ENCODE data around the gene HSPG2. TPM values are rescaled to one million over a fixed set of nuclear protein-coding genes. Genes with fewer than 3 reads are reported as not detected.
A peak's percentile ranks its signal among the peaks of the same experiment; 100 is the strongest.

Gene HSPG2
- total RNA-seq, 1 donor from 2014 or later = 1,732 TPM

DNA sequence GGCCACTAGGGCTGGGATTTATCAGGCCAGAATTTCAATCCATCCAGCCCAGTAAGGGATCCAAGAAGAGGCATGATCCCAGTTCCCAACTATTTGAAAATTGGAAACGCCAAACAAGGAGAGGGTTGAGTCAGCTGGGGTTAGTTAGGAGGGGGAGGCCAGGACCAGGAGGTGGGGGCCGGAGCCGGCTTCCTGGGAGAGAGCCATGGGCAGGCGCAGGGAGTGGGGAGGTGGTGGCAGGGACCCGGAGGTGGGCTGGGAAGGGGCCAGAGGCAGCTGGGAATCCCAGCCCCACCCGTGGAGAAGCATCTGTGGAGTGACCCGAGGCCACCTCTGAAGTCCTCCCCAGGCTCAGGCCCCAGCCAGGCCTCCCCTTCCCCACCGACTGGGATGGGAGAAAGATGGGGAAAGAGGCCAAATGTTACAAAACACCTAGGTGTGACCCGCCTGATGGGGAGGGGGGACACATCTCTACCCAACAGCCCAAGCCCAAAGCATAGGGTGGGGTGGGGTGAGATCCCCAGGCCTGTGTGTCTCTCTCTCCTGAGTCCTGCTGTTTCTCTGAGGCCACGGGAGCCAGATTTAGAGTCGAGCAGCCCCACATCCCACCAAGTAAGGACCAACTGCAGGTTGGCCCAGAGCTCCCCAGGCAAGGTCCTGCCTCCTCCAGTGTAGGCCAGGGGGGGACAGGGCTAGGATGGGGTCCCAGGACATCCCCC lies 10.1 kb downstream of the HSPG2 start:
- DNase-seq (ENCODE audit: low spot score) = no peak
- Mint-ChIP-seq H3K36me3 (ENCODE audit: low read depth, unreplicated experiment) (peaks cover 45% of the 10 kb centered on the region), H3K27me3 (ENCODE audit: unreplicated experiment) (peaks cover 17% of the 10 kb centered on the region), H3K4me3 (ENCODE audit: unreplicated experiment) (no peak overlapping the region), H3K27ac (ENCODE audit: unreplicated experiment) (no peak overlapping the region), H3K4me1 (ENCODE audit: unreplicated experiment) (peaks cover 71% of the 10 kb centered on the region), H3K9me3 (ENCODE audit: unreplicated experiment) (no peaks in the 10 kb centered on the region)
- TF ChIP-seq CTCF (IDR thresholded peaks at IDR 0.05; ENCODE audit: unreplicated experiment) = no peak

DNA sequence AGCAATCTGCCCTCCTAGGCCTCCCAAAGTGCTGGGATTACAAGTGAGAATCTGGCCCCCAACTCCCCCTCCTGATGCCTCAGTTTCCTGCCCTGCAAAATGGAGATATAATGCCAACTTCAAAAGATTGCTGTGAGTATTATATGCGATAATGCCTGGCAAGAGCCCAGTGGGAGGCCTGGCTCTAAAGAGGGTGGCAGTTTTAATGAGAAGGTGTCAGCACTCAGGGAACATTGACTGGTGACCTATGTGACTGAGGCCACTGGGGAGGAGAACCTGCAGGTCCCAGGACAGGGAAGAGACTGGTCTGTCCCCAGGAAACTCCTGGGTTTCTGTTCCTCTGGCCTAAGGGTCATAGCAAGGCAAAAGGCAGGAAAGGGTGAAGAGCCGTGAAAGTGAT lies 11.0 kb downstream of the HSPG2 start:
- Mint-ChIP-seq H3K27ac (ENCODE audit: unreplicated experiment) (peak overlapping the region; percentile 84), H3K36me3 (ENCODE audit: low read depth, unreplicated experiment) (peaks cover 45% of the 10 kb centered on the region), H3K4me3 (ENCODE audit: unreplicated experiment) (peak overlapping the region; percentile 84), H3K9me3 (ENCODE audit: unreplicated experiment) (no peaks in the 10 kb centered on the region), H3K27me3 (ENCODE audit: unreplicated experiment) (peaks cover 17% of the 10 kb centered on the region), H3K4me1 (ENCODE audit: unreplicated experiment) (peaks cover 73% of the 10 kb centered on the region)
- no peak for TF ChIP-seq CTCF (IDR thresholded peaks at IDR 0.05; ENCODE audit: unreplicated experiment)
- no peak for DNase-seq (ENCODE audit: low spot score)

DNA sequence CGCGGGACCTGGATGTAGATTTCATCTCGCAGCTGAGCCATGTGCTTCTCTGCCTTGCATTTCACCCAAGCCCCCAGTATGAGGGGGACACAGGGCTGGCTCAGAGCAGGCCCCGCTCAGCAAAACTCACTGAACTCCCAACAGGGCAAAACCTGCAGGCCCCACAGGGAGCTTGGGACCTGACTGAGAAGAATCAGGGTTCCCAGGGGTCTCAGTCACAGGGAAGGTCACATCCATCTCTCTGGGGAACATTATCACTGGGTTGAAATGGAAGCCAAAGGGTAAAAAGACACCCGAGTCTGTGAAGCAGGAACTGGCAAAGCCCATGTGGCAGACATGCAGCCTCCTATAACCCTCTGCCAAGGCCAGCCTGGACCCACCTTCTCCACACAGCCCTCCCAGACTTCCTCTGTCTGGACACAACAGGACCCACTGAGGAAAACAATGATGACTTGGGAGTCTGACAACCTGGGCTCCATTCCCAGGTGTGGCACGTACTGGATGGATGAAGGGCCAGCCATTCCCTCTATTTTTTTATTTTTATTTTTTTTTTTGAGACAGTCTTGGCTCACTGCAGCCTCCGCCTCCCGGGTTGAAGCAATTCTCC lies 11.7 kb downstream of the HSPG2 start:
- H3K4me3 Mint-ChIP-seq (ENCODE audit: unreplicated experiment) = peak overlapping the region; percentile 65
- H3K36me3 Mint-ChIP-seq (ENCODE audit: low read depth, unreplicated experiment) = peaks cover 45% of the 10 kb centered on the region
- peak overlapping the region; percentile 92 for H3K27ac Mint-ChIP-seq (ENCODE audit: unreplicated experiment)
- H3K9me3 Mint-ChIP-seq (ENCODE audit: unreplicated experiment) = no peaks in the 10 kb centered on the region
- DNase-seq (ENCODE audit: low spot score) = no peak
- peaks cover 16% of the 10 kb centered on the region for H3K27me3 Mint-ChIP-seq (ENCODE audit: unreplicated experiment)
- no peak for TF ChIP-seq CTCF (IDR thresholded peaks at IDR 0.05; ENCODE audit: unreplicated experiment)
- peaks cover 75% of the 10 kb centered on the region for H3K4me1 Mint-ChIP-seq (ENCODE audit: unreplicated experiment)

DNA sequence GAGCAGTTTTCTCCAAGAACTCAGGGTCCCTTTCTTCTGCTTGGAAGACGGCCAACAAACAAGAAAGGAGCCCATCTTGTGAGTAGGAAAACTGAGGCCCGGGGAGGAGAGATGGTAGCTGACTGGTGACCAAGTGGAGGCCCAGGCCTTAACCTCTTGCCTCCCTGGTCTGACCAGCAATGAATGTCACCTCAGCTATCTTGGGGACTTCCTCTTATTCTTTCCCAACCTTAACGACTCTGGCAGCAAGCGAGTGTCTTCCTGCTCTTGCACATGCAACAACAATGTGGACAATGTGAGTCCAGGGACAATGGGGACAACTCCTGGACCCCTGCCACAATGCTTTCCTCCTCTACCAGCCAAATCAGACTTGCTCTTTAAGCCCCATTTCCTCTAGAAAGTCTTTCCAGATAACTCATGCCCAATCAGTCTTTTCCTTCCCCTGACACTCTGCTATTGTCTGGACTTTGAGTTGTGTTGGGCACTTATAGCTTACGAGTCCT lies 12.6 kb downstream of the HSPG2 start:
- Mint-ChIP-seq H3K4me3 (ENCODE audit: unreplicated experiment) (peak overlapping the region; percentile 65), H3K36me3 (ENCODE audit: low read depth, unreplicated experiment) (peaks cover 38% of the 10 kb centered on the region), H3K9me3 (ENCODE audit: unreplicated experiment) (no peaks in the 10 kb centered on the region), H3K4me1 (ENCODE audit: unreplicated experiment) (peaks cover 68% of the 10 kb centered on the region), H3K27me3 (ENCODE audit: unreplicated experiment) (peaks cover 11% of the 10 kb centered on the region), H3K27ac (ENCODE audit: unreplicated experiment) (peak overlapping the region; percentile 92)
- no peak for DNase-seq (ENCODE audit: low spot score)
- TF ChIP-seq CTCF (IDR thresholded peaks at IDR 0.05; ENCODE audit: unreplicated experiment) = no peak
